Liver (tissue), 9 donors: ENCODE measurements around the gene AGT. TPM values are rescaled to one million over a fixed set of nuclear protein-coding genes. Genes with fewer than 3 reads are reported as not detected.

Experiments
- DNase-seq: peaks from one replicate; pipeline ENCODE4 v3.0.0-alpha.2; 2017; ENCODE audit warnings: low spot score
- H3K27ac ChIP-seq, 2 donors: one replicate each; pipeline ENCODE4 v1.7.0; 2013; ENCODE audit warnings: inconsistent platforms in 2 of 2, low read length in 2 of 2, control low read depth in 1 of 2, low read depth in 1 of 2, mild to moderate bottlenecking in 1 of 2
- H3K27me3 ChIP-seq, 4 donors: one replicate each; pipeline versions ENCODE4 v1.6.1 to v1.7.0; 2013; ENCODE audit warnings: low read length in 3 of 4, inconsistent platforms in 1 of 4, mild to moderate bottlenecking in 1 of 4, moderate library complexity in 1 of 4; ENCODE audit not compliant: control insufficient read depth in 4 of 4, insufficient read depth in 4 of 4
- H3K36me3 ChIP-seq, 4 donors: one replicate each; pipeline versions ENCODE4 v1.6.1 to v1.7.0; 2013; ENCODE audit warnings: low read length in 3 of 4, mild to moderate bottlenecking in 3 of 4, low read depth in 1 of 4, moderate library complexity in 1 of 4; ENCODE audit not compliant: control insufficient read depth in 4 of 4, insufficient read depth in 3 of 4
- H3K4me1 ChIP-seq, 4 donors: one replicate each; pipeline versions ENCODE4 v1.6.1 to v1.7.0; 2013; ENCODE audit warnings: low read length in 3 of 4, mild to moderate bottlenecking in 3 of 4, moderate library complexity in 1 of 4; ENCODE audit not compliant: control insufficient read depth in 4 of 4, insufficient read depth in 4 of 4
- H3K4me3 ChIP-seq, 3 donors: one replicate each; pipeline versions ENCODE4 v1.6.1 to v1.7.0; 2013; ENCODE audit warnings: low read length in 3 of 3, control low read depth in 1 of 3, low read depth in 1 of 3, mild to moderate bottlenecking in 1 of 3
- H3K9ac ChIP-seq, 2 donors: one replicate each; pipeline ENCODE4 v1.7.0; 2013; ENCODE audit warnings: low read length in 2 of 2, mild to moderate bottlenecking in 2 of 2, moderate library complexity in 2 of 2, control low read depth in 1 of 2, low read depth in 1 of 2
- H3K9me3 ChIP-seq, 4 donors: one replicate each; pipeline versions ENCODE4 v1.6.1 to v1.7.0; 2013; ENCODE audit warnings: low read length in 3 of 4; ENCODE audit not compliant: control insufficient read depth in 4 of 4
- ATF3 ChIP-seq: IDR thresholded peaks from 2 replicates; pipeline ENCODE4 v1.6.1; 2016; ENCODE audit warnings: antibody characterized with exemption
- CTCF ChIP-seq: fragments of 150-350 bp; IDR thresholded peaks from 2 replicates; pipeline ENCODE4 v1.5.1; 2017; ENCODE audit warnings: improper control_type of control experiment, low read depth, low read length; ENCODE audit not compliant: missing input control
- EGR1 ChIP-seq, 2 donors: IDR thresholded peaks; 2 replicates each; pipeline ENCODE4 v1.6.1; 2016 to 2018; ENCODE audit warnings: antibody characterized with exemption in 2 of 2, low read depth in 2 of 2
- FOXA1 ChIP-seq: IDR thresholded peaks from 2 replicates; pipeline ENCODE4 v1.6.1; 2016; ENCODE audit warnings: antibody characterized with exemption
- FOXA2 ChIP-seq: IDR thresholded peaks from 2 replicates; pipeline ENCODE4 v1.6.1; 2016; ENCODE audit warnings: antibody characterized with exemption
- GABPA ChIP-seq, 2 donors: IDR thresholded peaks in 1 of 2; conservative IDR thresholded peaks in 1 of 2; 2 replicates each; pipeline ENCODE4 v1.6.1; 2016; ENCODE audit warnings: antibody characterized with exemption in 2 of 2, mild to moderate bottlenecking in 1 of 2, moderate library complexity in 1 of 2
- HNF4A ChIP-seq, 2 donors: conservative IDR thresholded peaks; 2 replicates each; pipeline ENCODE4 v1.6.1; 2016; ENCODE audit warnings: antibody characterized with exemption in 2 of 2, mild to moderate bottlenecking in 2 of 2
- HNF4G ChIP-seq: IDR thresholded peaks from 2 replicates; pipeline ENCODE4 v1.6.1; 2016; ENCODE audit warnings: antibody characterized with exemption
- JUND ChIP-seq, 2 donors: IDR thresholded peaks; 2 replicates each; pipeline ENCODE4 v1.6.1; 2016; ENCODE audit warnings: antibody characterized with exemption in 2 of 2
- NR2F2 ChIP-seq: IDR thresholded peaks from 2 replicates; pipeline ENCODE4 v1.6.1; 2016; ENCODE audit warnings: antibody characterized with exemption
- RAD21 ChIP-seq, 2 donors: IDR thresholded peaks; 2 replicates each; pipeline ENCODE4 v1.6.1; 2016; ENCODE audit warnings: antibody characterized with exemption in 2 of 2, mild to moderate bottlenecking in 2 of 2
- RXRA ChIP-seq, 2 donors: IDR thresholded peaks; 2 replicates each; pipeline ENCODE4 v1.6.1; 2017 to 2018; ENCODE audit warnings: antibody characterized with exemption in 2 of 2, mild to moderate bottlenecking in 1 of 2
- SP1 ChIP-seq: IDR thresholded peaks from 2 replicates; pipeline ENCODE4 v1.6.1; 2018; ENCODE audit warnings: antibody characterized with exemption, mild to moderate bottlenecking
- TAF1 ChIP-seq: conservative IDR thresholded peaks from 2 replicates; pipeline ENCODE4 v1.6.1; 2016; ENCODE audit warnings: antibody characterized with exemption, mild to moderate bottlenecking
- YY1 ChIP-seq: IDR thresholded peaks from 2 replicates; pipeline ENCODE4 v1.6.1; 2016; ENCODE audit warnings: antibody characterized with exemption, mild to moderate bottlenecking
- ZBTB33 ChIP-seq: IDR thresholded peaks from 2 replicates; pipeline ENCODE4 v1.6.1; 2016; ENCODE audit warnings: antibody characterized with exemption
- WGBS: extraction: QIAGEN DNeasy Blood & Tissue Kit; methylation state at CpG from one replicate; pipeline ENCODE4 v1.1.7; 2013; 5-methylcytosine and 5-hydroxymethylcytosine counted together
- polyA plus RNA-seq, 2 donors: library from polyadenylated mRNA; stranded (reverse) in 1 of 2; unstranded in 1 of 2; fragments of 200-250 nt in 1 of 2; fragments of >200 nt in 1 of 2; fragmentation: Nextera tagmentation in 1 of 2; extraction: Ambion mirVana in 1 of 2; gene quantifications; one replicate each; pipeline versions ENCODE4 v1.2.1 to v1.2.3, GENCODE V29; 2013 to 2015
- total RNA-seq, 2 donors: library from RNA; depleted of rRNA; stranded (reverse); fragments of >200 nt; gene quantifications; one replicate each; pipeline ENCODE4 v1.2.3, GENCODE V29; 2014
- TF ChIP-seq, protein P1 (sequence below): IDR thresholded peaks from 2 replicates; pipeline ENCODE4 v1.6.1; 2016; ENCODE audit warnings: antibody characterized with exemption, mild to moderate bottlenecking
- TF ChIP-seq, protein P2 (sequence below): IDR thresholded peaks from 2 replicates; pipeline ENCODE4 v1.6.1; 2016; ENCODE audit warnings: antibody characterized with exemption
- donor health status: healthy.
- donor health status: healthy.
- donor health status: healthy.
- donor health status: healthy.
- donor health status: healthy.

The AGT gene
- total and polyA plus RNA-seq, 4 donors: 1,430 to 5,119 (median 2,089) TPM

DNA sequence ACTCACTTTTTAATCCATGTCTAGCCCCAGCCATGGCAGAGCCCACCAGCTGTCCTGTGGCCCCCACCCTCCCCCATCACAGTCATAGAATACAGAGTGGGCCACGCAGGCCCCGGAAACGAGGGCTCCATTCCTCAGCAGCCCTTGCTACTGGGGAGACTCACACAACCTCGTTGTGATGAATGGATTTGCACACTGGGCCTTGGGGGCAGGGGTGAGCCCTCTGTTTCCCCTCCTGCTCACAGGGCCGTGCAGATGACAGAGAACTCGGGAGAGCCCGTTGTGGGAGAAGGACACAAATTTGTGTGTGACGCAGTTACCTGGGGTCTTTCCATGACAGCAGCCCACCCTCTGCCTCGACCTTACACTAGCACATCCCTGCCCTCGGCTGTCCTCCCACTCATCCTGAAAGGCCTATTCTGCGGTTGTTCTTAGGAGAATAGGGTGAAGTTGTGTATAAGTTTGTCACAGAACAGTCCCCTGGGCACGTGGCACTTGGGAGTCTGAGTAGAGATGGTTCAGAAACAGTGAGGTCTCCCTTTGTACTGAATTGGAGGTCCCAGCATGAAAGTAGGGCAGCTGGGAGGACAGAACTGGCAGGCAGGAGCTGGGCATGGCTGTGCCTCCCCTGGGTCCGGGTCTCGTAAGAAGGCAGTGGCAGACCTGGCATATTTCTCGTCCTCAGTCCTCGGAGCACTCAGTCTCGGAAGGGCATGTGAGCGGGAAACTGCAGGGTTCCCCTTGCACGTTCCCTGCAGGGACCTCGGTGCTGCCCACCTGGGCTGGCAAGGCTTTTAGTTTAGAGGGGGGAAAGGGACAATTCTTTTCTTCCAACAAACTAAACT, 6.8 kb downstream of the AGT start (continued):
- peak; percentile 81 for TF ChIP-seq ZBTB33

DNA sequence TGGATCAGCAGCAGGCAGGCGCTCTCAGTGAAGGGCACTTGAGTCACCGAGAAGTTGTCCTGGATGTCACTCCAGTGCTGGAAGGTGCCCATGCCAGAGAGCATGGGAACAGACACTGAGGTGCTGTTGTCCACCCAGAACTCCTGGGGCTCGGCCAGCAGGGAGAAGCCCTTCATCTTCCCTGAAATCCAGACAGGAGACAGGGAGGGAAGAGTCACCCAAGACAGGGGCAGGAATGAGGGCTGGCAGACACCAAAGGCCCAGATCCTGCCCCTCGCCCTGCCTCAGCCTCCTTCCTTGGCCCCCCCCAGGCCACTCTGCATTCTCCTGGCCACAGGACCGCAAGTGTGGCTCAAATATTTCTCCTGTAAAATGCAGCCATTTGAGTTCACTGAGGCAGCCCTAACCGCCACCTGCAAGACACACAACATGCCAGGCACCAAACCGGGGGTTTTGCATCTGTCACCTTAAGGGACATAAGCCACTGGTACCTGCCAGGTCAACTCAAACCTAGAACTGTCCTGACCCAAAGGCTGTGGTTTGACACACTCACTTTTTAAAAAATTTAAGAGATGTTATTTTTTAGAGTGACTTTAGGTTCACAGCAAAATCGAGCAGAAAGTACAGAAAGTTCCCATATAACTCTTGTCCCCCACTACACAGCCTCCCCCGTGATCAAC, 7.8 kb downstream of the AGT start:
- no peak for DNase-seq
- Histone ChIP-seq H3K4me3 (no peak overlapping the region), H3K27ac (no peak overlapping the region), H3K4me1 (peaks cover 2 to 53% (median 35%) of the 10 kb centered on the region in 4 donors), H3K9ac (no peak overlapping the region), H3K27me3 (no peaks in the 10 kb centered on the region), H3K9me3 (no peaks in the 10 kb centered on the region), H3K36me3 (peaks cover 17 to 61% (median 44%) of the 10 kb centered on the region in 4 donors)
- no peak for TF ChIP-seq YY1
- TF ChIP-seq TAF1: no peak
- TF ChIP-seq RAD21 (IDR thresholded peaks at IDR 0.05): no peak
- TF ChIP-seq, protein P1, sequence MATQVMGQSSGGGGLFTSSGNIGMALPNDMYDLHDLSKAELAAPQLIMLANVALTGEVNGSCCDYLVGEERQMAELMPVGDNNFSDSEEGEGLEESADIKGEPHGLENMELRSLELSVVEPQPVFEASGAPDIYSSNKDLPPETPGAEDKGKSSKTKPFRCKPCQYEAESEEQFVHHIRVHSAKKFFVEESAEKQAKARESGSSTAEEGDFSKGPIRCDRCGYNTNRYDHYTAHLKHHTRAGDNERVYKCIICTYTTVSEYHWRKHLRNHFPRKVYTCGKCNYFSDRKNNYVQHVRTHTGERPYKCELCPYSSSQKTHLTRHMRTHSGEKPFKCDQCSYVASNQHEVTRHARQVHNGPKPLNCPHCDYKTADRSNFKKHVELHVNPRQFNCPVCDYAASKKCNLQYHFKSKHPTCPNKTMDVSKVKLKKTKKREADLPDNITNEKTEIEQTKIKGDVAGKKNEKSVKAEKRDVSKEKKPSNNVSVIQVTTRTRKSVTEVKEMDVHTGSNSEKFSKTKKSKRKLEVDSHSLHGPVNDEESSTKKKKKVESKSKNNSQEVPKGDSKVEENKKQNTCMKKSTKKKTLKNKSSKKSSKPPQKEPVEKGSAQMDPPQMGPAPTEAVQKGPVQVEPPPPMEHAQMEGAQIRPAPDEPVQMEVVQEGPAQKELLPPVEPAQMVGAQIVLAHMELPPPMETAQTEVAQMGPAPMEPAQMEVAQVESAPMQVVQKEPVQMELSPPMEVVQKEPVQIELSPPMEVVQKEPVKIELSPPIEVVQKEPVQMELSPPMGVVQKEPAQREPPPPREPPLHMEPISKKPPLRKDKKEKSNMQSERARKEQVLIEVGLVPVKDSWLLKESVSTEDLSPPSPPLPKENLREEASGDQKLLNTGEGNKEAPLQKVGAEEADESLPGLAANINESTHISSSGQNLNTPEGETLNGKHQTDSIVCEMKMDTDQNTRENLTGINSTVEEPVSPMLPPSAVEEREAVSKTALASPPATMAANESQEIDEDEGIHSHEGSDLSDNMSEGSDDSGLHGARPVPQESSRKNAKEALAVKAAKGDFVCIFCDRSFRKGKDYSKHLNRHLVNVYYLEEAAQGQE: no peak
- TF ChIP-seq SP1: no peak
- peak in 1 of 2 donors; percentile 59 for TF ChIP-seq RXRA (IDR thresholded peaks at IDR 0.05)
- TF ChIP-seq HNF4A (conservative IDR thresholded peaks at IDR 0.05): no peak
- TF ChIP-seq JUND (IDR thresholded peaks at IDR 0.05): peak in 1 of 2 donors; percentile 71
- TF ChIP-seq EGR1 (IDR thresholded peaks at IDR 0.05; ENCODE audit: low read depth in 2 of 2): no peak
- WGBS: 89% methylated on average over 9 of the region's 9 CpGs

DNA sequence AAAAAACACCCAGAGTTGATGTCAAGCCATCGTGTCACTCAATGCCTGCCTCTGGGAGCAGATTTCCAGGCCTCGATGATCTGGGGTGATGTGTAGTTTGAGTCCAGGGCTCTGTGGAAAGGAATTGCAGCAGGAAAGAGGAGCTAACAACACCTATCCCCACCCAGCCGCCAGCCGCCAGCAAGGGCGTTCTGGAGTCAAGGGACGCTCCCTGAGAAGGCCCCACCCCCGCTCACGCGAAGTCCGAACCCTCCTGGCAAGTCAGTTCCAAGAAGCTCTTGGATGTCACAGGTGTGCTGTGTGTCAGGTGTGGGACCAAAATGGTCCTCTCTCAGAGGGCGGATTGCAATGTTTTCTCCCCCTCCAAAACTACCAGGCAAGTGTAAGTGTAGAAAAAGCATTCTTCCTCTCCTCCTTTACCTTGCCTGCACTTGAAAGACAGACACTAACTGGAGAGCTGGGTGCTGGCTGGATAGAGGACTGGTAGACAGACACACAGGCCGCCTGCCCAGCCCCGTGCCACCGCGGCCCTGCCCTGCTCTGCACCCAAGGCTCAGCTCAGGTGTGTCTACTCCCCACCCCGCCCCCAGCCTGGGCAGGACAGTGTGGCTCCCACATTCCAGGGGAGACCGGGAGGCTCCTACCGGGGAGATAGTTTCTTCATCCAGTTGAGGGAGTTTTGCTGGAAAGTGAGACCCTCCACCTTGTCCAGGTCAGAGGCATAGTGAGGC, 8.5 kb downstream of the AGT start:
- no peak for DNase-seq
- WGBS: 87% methylated on average over 18 of the region's 18 CpGs
- Histone ChIP-seq H3K4me3 (no peak overlapping the region), H3K9me3 (no peaks in the 10 kb centered on the region), H3K27ac (no peak overlapping the region), H3K27me3 (no peaks in the 10 kb centered on the region), H3K4me1 (peaks cover 2 to 46% (median 28%) of the 10 kb centered on the region in 4 donors), H3K36me3 (peaks cover 17 to 62% (median 44%) of the 10 kb centered on the region in 4 donors), H3K9ac (no peak overlapping the region)
- TF ChIP-seq, protein P2, sequence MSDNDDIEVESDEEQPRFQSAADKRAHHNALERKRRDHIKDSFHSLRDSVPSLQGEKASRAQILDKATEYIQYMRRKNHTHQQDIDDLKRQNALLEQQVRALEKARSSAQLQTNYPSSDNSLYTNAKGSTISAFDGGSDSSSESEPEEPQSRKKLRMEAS: no peak
- TF ChIP-seq RXRA (IDR thresholded peaks at IDR 0.05) (no peak), FOXA1 (no peak), JUND (IDR thresholded peaks at IDR 0.05) (no peak), NR2F2 (no peak), HNF4A (conservative IDR thresholded peaks at IDR 0.05) (no peak), EGR1 (IDR thresholded peaks at IDR 0.05; ENCODE audit: low read depth in 2 of 2) (peak in 1 of 2 donors; percentile 19), ATF3 (peak; percentile 1), GABPA (IDR thresholded peaks at IDR 0.05 in 1 of 2, conservative IDR thresholded peaks at IDR 0.05 in 1 of 2) (no peak), YY1 (no peak), FOXA2 (no peak), HNF4G (no peak), RAD21 (IDR thresholded peaks at IDR 0.05) (no peak), TAF1 (no peak), CTCF (no peak)
